Activated T-cell treated with anti-CD3 and anti-CD28 coated beads for 24 hours (primary cell): ENCODE results near the gene GALNS.
"Not testable (repeated sequence)": the region's sequence is repeated elsewhere in the genome, so short reads cannot be mapped to it uniquely, and the experiment has no call there.

Source experiments
- DNase-seq: peaks from one replicate; pipeline ENCODE4 v3.0.0-alpha.2; 2020; ENCODE audit warnings: low read depth

GALNS gene

GRCh38 chr16:88856828-88857727 is at the start of gene GALNS, which contains the start of gene TRAPPC2L:
GALNS (minus strand) TSS chr16:88856947; CDS start chr16:88856877, 70 bp downstream.
TRAPPC2L (plus strand) TSS chr16:88857127; CDS start chr16:88857151, 24 bp downstream.
- peak; percentile 98 for DNase-seq

DNA sequence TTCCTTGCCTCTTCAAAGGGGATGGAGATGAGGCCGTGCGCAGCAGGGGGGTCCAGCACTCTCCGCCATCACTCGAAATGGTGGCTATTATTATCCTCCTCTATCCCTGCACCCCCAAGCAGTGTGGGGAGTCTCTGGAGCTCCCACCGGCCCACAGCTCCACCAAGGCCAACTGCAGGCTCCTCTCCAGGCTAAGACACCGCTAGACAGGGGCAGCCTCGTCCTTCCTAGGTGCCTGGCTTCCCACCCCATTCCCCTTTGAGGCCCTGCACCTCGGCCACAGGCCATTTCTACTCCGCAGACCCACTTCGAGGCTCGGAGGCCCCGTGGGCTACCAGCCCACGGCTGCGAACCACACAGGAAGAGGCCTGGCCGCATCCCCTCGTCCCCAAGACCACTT is 49.3 kb upstream of the GALNS start:
- DNase-seq: no peak

- DNase-seq: no peak
Measured at GRCh38 chr16:88905563-88905962, 48.8 kb upstream of the GALNS start.

GRCh38 chr16:88904676-88905365 is 48.1 kb upstream of the GALNS start:
- no peak for DNase-seq

DNA sequence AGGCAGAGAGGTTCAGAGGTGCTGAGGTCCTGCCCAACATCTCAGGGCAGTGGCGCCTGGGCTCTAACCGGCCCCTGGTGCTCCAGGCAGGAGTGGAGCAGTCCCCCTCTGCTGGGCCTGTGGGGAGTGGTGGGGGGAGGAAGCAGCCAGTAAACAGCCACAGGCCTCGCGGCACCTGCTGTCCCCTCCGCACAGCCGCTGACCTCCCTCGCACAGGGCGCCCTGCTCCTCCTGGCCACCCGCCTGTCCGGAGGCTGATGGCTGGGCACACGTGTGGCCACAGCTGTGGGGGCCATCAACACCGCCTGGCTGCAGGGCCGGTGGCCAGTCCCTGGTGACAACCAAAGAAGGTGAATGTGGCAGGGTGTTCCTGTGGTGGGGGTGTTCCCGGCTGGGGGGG is 46.5 kb upstream of the GALNS start:
- DNase-seq: no peak

DNA sequence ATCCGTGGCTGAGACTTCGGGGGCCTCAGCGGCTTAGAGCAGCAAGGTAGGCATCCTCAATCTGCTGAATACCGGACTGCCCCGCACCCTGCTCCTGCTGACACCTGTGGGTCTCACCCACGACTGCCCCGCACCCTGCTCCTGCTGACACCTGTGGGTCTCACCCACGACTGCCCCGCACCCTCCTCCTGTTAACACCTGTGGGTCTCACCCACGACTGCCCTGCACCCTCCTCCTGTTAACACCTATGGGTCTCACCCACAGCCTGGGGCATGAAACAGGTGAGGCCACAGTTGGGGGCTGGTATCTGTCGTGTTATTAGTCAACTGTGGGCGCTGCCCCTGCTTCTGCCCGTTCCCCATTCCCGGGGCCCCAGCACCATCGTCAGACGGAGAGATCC is 46.0 kb upstream of the GALNS start:
- no peak for DNase-seq

DNA sequence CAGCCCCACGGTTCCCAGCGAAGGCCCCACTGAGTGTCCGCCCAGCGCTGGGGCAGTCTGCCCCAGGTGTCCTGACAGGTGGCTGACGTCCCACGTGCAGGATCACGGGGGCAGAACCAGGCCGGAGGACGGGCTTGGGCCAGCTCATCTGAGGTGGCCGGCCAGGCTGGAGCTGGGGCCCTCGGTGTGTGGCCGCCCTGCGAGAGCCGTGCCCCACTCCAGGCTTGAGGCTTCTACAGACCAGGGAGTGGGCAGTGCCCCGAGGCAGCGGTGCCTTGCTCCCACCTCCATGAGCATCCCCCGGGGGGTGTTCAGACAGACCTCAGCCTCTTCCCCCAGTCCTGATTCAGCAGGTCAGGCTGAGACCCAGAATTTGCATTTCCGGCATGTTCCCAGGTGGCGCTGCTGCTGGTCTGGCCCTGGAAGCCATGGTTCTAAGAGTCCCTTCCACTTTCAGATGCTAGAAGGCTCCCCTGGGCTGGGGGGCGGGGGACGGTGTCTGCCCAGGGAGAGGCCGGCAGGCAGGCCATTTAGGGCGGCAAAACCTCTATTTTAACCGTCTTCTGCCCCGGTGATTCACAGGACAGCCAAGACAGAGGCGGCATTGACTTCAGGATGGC is 45.1 kb upstream of the GALNS start:
- no peak for DNase-seq

GRCh38 chr16:88900662-88901052 is 43.9 kb upstream of the GALNS start:
- no peak for DNase-seq

GRCh38 chr16:88899901-88900661 is 43.3 kb upstream of the GALNS start:
- no peak for DNase-seq

GRCh38 chr16:88897696-88898425 is 41.1 kb upstream of the GALNS start:
- DNase-seq: no peak

DNA sequence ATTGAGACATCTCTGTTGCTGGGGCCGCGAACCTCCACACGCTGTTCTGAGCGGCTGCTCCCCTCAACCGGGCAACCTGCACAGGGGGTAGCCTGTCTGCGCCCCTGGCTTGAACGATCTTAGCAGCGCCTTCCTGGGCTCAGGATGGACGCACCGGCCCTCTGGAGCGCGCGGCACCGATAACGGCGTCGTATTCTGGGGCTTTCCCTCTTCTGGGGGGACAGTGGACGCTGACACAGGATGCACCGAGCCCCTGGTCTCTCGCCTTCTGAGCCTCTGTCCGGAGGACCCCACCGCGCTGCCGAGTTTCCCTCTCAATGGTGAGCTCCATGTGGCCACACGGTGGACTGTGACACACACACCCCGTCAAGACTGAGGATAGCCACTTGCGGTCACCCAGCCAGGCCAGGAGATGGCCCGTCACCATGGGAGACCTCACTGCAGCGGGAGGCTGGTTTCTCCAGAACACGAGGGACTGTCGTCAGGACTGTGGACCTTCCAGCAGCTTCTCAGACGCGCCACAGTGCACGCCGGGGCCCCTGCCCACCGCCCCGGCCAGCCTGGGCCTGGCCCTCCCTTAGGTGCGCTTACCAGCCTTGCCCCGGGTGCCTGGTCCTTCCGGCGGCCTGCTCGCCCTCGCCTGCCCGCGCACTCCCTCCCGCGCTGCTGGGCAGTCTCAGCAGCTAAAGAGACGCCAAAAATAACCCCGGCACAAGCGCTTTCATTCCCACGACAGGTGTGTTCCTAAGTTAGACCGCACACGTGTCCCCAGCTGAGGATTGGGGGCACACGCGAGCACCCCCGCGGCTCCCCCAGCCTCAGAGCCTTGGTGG is 39.7 kb upstream of the GALNS start:
- no peak for DNase-seq

- no peak for DNase-seq
Measured at GRCh38 chr16:88895335-88895734, 38.6 kb upstream of the GALNS start.

- DNase-seq: no peak
Measured at GRCh38 chr16:88894681-88895300, 38.0 kb upstream of the GALNS start.

DNA sequence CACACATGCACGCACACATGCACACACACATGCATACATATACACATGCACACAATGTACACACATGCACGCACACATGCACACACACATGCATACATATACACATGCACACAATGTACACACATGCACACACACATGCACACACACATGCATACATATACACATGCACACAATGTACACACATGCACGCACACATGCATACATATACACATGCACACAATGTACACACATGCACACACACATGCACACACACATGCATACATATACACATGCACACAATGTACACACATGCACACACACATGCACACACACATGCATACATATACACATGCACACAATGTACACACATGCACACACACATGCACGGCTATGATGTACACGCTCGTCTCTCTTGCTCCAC is 37.5 kb upstream of the GALNS start:
- not testable (repeated sequence) for DNase-seq

DNA sequence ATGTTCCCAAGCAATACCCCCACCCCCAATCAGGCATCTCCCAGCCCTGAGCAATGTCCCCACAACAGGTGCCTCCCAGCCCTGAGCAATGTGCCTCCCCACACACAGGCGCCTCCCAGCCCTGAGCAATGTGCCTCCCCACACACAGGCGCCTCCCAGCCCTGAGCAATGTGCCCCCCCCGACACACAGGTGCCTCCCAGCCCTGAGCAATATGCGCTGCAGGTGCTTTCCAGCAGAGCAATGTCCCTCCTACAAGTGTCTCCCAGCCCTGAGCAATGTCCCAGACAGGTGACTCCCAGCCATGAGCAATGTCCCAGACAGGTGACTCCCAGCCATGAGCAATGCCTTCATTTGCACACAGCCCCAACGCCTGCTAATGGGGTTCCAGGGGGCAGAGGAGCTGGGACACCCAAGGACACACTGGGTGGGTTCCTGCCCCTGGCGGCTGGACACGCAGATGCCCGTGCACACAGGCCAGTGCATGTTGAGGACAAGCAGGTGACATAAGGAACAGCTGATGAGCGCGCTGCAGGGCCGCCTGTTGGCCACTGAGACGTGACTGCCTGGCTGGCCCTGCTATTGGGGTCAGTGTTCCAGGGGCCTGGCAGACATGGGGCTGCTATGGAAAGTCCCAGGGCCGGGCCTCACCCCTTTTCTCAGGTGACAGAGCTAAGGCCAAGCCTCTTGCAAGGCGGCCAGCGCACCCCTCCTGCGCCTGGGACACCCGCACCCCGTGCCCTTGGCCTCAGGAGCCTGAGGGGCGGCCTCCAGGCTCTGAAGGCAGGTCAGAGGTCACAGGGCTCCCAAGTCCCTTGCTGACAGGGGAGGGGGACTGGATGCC is 36.6 kb upstream of the GALNS start:
- DNase-seq: no peak

- DNase-seq: no peak
Measured at GRCh38 chr16:88892065-88892464, 35.3 kb upstream of the GALNS start.

GRCh38 chr16:88891083-88891482 is 34.3 kb upstream of the GALNS start:
- no peak for DNase-seq

DNA sequence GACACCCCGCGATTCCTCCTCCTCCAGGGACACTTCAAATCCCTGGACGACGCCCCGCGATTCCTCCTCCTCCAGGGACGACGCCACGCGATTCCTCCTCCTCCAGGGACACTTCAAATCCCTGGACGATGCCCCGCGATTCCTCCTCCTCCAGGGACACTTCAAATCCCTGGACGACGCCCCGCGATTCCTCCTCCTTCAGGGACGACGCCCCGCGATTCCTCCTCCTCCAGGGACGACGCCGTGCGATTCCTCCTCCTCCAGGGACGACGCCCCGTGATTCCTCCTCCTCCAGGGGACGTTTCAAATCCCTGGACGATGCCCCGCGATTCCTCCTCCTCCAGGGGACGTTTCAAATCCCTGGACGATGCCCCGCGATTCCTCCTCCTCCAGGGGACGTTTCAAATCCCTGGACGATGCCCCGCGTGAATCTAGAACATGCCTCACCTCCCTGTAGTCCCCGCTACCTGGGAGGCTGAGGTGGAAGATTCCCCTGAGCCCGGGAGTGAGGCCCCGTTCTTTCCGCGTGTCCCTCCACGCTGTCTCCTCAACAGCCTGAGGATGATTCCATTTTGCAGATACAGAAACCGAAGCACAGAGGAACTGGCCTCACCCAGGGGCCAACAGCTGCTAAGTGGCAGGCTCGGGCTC is 33.1 kb upstream of the GALNS start:
- not testable (repeated sequence) for DNase-seq
